Adrenal gland (tissue), 5 donors: ENCODE results near the gene NLRC3.

Source experiments
- CTCF ChIP-seq, 6 experiments: fragments of 450-650 bp in 4 of 6; fragments of 200-600 bp in 2 of 6; sonication (generic) in 1 of 6; IDR thresholded peaks; 1 replicate in 5 of 6; 2 replicates in 1 of 6; pipeline versions ENCODE4 v1.5.1 to v1.8.0; 2016 to 2021; ENCODE audit warnings: antibody characterized with exemption in 6 of 6, mild to moderate bottlenecking in 2 of 6, moderate library complexity in 1 of 6
- POLR2A ChIP-seq, 2 donors: fragments of 450-650 bp; IDR thresholded peaks; one replicate each; pipeline ENCODE4 v1.6.1; 2017; ENCODE audit warnings: antibody characterized with exemption in 2 of 2, mild to moderate bottlenecking in 2 of 2, moderate library complexity in 1 of 2
- donor health status: DM: no; HTN: no; CAD: no.

GRCh38 chr16:3602320-3602653 is 25.1 kb upstream of the NLRC3 start:
- TF ChIP-seq CTCF (IDR thresholded peaks at IDR 0.05) (no peak), POLR2A (IDR thresholded peaks at IDR 0.05) (no peak)
